Fibroblast of gingiva (primary cell): ENCODE results near the gene PCED1B.

Experiments
- DNase-seq: peaks from one replicate; pipeline ENCODE4 v3.0.0-alpha.2; 2011; ENCODE audit warnings: low read depth

The PCED1B gene

DNA sequence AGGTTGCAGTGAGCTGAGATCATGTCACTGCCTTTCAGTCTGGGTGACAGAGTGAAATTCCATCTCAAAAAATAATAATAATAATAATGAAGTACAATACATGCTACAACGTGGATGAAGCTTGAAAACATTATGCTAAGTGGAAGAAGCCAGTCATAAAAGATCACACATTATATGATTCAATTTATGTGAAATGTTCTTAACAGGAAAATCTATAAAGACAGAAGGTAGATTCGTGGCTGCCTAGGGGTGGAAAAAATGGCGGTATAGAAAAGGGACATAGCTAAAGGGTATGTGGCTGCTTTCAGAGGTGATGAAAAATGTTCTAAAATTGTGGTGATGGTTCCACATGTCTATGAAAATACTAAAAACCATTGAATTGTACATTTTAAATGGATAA, 41.3 kb downstream of the PCED1B start:
- no peak for DNase-seq

DNA sequence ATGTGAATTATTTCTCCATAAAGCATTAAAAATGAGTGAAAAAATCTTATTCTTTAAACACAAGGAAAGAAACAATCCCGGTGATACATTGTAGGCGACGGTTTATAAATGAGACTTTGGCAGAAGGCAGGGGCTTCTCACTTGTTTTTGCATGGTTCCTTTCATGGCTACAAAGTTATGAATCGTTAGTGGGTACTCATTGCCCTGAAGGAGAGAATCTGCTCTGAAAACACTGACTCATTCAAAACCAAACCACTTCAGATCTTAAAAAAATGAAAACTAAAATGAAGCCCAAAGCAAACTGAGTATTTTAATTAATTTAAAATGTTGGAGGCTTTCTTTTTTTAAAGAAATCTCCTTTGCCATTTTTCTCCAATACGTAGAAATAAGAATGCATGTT, 41.7 kb downstream of the PCED1B start:
- no peak for DNase-seq

DNA sequence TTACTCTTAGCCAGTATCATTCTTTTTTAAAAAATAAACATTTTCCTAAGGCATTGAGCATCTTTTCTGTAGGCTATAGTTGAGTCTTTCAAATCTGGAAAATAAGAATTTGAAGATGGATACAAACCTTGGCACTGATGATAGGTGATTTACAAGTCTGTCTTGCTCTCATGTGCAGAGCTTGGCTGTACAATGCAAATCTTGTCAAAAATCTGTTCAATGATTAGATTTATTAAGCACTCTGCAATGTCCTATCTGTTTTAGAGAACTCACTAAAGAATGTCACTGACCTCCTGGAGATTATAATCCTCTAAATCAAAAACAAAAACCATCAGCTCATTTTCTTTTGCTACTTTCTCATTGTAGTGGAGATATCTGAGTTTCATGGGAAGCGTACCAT, 43.2 kb downstream of the PCED1B start:
- DNase-seq: no peak

DNA sequence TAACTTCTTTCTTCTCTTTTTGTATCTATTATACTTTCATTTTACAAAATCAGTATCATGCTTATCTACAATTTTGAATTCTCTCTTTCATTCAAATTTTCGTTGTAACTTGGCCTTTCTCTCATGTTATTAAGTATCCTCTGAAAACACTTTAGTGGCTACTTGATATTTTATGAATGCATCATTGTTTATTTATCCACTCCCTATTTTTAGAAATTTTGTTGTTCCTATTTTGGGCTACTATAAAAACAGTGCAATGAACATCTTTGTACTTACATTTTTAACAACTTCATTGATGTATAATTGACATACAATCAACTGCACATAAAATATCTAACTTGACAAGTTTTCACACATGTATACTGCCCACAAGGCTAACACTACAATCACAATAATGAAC, 44.3 kb downstream of the PCED1B start:
- no peak for DNase-seq

DNA sequence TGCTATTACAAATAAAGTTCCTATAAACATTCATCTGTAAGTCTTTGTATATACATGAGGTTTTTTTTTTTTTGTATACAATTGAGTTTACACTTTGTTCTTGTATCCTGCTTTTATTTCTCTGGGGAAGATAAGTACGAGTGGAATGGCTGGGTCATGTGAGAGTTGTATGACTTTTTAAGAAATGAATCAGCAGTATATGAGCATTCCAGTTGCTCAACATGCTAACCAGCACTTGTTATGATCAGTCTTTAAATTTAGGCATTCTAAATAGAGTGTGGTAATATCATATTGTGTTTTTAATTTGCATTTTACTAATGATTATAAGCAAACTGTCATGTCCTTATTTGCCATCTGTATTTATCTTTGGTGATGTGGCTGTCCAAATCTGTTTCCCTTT, 45.0 kb downstream of the PCED1B start:
- DNase-seq: peak; percentile 79

DNA sequence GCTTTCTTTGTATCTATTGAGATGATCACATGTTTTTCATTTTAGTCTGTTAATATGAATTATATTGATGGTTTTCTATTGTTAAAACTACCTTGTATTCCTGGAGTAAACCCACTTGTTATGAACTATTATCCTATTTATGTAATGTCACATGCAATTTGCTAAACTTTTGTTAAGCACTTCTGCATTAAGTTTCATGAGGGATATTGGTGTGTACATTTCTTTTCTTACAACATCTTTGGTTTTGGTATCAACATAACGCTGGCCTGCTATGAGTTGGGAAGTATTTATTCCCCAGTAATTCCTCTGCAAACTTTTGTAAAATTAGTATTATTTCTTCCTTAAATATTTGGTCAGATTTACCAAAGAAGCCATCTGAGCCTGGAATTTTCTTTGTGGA, 46.8 kb downstream of the PCED1B start:
- DNase-seq: no peak

DNA sequence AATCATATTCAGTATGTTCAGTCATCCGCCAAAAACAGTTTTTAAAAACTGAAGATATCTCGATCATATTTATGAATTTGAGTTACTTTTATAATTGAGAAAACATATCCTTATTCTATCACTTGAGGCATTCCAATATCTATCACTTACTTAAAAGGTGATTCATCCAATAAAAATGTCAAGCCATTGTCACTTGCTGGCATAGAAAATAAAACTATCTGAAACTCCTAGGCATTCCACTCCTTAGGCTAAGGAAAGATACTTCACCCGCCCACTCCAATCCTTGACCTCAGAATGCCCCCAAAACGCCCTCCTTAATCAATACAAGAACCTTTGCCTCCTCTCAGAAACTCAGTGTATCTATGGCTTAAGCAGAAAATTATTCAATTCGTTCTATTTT, 51.6 kb downstream of the PCED1B start:
- no peak for DNase-seq

DNA sequence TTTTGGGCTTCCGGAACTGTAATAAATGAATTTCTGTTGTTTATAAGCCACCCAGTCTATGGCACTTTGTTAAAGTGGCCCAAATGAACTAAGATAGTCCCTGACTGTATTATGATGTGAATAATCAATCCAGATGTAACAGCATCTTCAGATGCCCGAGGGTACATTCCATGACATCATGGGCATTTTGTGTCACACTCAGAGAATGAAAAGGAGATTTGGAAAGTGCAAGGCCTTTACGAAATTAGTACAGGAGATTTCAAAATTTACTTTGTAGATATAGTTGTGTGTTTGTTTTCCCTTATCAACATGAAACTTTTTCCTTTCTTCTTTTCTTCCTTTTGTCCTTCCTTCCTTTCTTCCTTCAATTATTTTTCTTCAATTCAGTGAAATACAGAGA, 54.6 kb downstream of the PCED1B start:
- peak; percentile 74 for DNase-seq

DNA sequence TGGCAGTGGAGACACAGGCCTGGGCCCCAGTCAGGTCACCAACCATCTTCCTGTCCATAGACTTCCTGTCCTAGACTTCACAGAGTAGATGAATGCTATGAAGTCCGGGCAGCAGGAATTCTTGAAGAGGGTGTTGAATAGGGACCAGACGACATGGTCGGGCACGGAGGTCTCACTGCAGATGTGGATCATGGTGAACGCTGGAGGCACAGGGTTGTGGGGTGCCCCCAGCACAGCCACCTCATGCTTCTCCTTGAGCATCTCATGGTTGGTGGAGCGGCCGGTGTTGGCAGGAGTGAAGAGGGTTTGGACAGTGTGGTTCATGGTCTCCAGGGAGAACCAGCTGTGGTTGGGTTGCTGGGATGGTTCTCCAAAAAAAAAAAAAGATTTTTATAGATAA, 56.2 kb downstream of the PCED1B start:
- DNase-seq: no peak

DNA sequence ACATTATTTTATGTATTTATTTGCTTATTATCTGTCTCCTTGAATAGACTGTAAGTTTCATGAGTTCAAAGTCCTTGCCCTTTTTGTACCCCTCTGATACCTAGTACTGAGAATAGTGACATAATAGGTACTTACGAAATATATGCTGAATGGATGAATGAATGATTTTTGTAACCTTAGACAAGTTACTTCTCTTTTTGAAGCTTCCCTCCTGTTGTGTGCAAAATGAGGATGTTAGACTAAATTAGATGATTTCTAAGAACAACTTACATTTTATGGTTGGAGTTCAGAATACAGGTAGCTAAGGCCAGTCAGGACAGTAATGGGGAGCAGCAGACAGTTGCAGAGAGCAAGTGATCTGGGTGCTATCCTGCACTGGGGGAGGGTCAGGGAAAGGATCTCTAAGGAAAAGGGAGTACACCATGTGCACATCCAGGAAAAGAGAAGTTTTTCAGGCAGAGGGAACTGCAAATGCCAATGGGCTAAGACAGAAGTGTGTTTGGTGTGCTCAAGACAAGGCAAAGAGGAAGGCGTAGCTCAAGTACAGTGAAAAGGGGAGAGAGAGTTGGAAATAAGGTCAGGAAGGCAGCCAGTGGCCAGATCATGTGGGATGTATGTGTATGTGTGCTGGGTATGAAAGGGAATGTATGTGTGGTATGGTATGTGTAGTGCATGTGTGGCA, 59.7 kb downstream of the PCED1B start:
- DNase-seq: no peak

DNA sequence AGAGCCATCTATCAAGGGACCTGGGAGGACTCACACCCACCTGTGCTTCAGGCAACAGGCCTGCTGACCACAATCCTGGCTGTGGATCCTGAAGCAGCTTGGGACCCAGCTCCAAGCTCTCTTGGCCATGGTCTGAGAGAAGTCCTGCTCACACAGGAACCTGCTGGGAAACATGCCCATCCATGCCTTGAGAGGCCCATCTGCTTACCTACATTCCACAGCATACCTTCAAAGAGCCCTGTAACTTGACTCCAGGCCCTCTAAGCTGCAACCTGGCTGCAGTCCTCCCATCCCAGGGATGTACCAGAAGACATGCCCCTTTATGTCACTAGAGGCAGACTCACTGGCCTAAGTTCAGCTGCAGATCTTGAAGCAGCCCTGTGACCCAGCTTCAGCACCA, 62.0 kb downstream of the PCED1B start:
- no peak for DNase-seq

DNA sequence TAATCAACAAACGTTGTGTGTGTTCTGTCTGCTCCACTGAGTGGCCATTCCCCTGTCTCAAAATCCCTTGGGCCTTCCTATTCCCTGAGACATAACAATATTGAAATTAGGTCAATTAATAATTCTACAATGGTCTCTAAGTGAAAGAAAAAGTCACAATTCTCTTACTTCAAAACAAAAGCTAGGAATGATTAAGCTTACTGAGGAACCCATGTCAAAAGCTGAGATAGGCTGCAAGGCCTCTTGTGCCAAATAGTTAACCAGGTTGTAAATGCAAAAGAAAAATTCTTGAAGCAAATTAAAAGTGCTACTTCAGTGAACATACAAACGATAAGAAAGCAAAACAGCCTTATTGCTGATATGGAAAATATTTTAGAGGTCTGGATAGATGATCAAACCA, 65.3 kb downstream of the PCED1B start:
- no peak for DNase-seq

DNA sequence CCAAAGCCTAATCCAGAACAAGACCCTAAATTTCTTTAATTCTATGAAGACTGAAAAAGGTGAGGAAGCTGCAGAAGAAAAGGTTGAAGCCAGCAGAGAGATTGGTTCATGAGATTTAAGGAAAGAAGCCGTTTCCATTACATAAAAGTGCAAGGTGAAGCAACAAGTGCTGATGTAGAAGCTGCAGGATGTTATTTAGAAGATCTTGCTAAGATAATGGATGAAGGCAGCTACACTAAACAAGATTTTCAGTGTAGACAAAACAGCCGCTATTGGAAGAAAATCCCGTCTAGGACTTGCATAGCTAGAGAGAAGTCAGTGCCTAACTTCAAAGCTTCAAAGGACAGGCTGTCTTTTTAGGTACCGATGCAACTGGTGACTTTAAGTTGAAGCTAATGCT, 65.8 kb downstream of the PCED1B start:
- no peak for DNase-seq

DNA sequence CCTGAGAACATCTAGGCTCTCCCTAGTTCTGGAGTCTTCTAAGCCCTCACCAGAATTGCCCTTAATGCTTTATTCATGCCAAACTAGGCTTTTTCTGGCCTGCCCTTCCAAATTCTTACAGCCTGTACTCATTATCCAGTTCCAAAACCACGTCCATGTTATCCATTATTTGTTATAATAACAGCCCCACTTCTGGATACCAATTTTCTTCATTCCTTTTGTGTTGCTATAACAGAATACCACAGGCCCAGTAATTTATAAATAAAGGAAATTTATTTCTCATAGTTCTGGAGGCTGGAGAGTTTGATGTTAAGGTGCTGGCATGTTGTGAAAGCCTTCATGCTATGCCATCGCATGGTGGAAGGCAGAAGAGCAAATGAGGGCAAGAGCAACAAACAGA, 68.3 kb downstream of the PCED1B start:
- peak; percentile 10 for DNase-seq

DNA sequence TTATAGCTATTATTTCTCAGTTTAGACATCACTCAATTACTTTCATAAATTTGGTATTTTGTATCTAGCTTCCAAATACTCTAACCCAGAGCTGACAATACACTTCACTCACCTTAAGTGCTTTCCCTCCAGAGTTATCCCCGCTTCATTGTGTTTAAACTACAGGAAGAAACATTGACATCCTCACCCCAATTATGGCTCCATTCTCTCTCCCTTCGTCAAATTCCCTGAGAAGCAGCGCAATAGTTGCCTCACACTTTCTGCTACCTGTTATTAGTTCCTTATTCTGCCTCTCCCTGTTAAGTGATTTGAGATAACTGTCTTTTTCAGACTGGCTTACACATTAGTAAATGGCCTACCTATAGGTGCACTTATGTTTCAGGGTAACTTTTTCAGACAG, 69.7 kb downstream of the PCED1B start:
- no peak for DNase-seq

DNA sequence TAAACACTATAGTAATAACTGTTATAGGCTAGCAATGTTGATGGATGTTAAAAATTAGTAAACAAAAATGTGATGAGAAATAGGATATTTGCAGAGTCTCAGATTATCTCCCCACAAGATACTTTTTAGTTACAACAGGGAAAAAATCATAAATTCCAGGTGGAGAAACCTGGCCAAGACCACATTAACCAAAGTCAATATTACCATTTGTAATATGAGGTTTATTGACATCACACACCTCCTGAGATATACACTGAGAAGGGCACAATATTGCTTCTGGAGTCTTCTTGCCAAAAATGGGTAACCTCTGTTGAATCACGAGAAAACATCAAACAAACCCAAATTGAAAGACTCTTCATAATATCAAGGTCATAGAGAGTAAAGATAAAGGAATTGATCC, 72.7 kb downstream of the PCED1B start:
- no peak for DNase-seq

DNA sequence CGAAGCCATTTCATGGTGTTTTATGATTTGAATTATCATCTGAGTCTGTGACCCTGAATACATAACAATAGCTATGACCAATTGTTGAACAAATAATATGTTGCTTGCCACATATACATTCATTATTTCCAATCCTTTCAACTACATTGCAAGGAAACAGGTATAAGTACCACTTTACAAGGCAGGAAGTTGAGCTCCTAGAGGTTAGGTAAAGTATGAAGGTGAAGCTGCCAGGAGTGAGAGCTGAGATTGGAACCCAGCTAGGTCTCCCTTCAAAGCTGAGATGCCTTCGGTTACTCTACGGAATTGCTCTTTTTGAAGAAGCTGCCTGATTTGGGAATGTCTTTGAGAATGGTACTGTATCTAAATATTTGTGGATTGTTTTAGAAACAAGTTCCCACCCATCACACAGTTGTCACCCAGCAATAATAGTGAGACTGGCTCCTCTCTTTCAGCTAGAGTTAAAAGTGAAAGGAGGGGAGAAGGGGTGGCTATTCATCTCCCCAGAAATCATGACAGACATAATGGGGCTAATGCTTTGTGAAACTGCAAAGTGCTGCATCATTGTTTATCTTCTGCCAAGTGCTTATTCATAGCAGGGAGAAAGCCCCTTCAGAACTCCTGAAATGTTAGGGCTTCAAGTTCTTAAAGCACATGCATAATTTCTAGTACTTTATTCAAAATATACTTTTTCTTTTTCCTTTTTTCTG, 76.2 kb downstream of the PCED1B start:
- DNase-seq: peak; percentile 8

DNA sequence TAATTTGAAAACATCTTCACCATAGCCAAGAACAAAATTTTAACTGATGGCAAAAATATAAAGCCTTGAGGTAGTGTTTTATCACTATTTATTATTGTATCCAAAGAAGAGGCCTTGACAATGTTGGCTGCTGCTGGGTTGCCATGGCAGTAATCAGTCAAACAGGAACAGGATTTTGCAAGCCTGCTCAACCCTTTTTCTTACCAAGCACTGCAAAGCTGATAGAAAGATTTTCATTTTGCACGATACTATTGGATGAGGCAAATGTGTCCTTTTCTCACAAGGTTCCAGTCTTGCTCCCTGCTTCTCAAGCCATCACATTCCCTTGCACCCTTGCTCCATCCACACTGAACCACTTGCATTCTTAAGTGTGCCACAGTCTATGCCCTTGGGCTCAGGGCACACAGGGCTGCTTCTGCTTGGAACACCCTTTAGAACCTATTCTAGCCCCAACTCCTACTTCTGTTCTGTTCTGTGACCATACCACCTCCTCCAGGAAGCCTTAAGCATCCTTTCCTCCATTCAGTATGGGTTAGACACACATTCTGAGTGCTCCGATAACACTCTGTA, 76.8 kb downstream of the PCED1B start:
- DNase-seq: peak; percentile 42

DNA sequence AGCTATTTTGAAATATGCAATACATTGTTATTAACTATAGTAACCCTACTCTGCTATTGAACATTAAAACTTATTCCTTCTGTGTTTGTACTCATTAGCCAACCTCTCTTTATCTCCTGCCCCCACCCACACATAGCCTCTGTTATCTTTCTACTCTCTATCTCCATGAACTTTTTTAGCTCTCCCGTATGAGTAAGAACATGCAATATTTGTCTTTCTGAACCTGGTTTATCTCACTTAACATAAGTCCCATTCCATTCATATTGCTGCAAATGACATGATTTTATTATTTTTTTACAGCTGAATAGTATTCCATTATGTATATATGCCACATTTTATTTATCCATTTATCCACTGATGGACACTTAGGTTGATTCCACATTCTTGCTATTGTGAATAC, 79.4 kb downstream of the PCED1B start:
- DNase-seq: no peak

DNA sequence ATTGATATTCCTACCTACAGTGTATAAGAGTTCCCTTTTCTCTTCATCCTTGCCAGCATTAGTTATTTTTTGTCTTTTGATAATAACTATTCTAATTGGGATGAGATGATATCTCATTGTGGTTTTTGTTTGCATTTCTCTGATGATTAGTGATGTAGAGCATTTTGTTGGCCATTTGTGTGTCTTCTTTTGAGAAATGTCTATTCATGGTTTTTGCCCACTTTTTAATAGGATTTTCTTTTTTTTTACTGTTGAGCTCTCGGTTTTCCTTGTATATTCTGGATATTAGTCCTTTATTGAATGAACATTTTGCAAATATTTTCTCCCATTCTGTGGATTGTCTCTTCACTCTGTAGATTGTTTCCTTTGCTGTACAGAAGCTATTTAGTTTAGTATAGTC, 79.9 kb downstream of the PCED1B start:
- DNase-seq: no peak

DNA sequence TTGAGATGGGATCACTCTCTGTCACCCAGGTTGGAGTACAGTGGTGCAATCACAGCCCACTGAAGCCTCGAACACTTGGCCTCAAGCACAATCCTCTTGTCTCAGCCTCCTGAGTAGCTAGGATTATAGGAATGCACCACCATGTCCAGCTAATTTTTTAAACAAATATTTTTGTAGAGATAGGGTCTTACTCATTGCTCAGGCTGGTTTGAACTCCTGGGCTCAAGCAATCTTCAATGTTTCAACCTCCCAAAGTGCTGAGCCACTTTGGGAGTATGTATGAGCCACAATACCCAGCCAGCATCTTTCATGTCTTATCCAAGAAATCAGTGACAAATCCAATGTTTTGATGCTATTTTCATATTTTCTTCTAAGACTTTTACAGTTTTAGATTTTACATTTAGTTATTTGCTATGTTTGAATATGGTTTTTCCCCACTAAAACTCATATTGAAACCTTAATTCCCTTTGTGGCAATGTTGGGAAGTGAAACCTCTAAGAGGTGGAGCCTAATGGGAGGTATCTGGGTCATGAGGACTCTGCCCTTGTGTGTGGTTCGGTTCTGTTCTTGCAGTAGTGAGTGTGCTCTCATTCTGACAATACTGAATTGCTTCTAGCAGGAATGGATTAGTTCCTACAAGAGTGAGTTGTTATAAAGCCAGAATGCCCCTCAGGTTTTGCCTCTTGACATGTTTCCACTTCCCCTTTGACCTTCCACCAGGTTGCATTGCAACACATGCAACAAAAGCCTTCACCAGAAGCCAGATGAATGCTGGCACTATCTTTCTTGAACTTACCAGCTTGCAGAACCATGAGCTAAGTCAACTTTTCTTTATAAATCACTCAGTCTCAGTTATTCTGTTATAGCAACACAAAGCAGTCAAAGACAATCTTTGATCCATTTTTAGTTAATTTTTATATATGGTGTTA, 81.2 kb downstream of the PCED1B start:
- DNase-seq: no peak

DNA sequence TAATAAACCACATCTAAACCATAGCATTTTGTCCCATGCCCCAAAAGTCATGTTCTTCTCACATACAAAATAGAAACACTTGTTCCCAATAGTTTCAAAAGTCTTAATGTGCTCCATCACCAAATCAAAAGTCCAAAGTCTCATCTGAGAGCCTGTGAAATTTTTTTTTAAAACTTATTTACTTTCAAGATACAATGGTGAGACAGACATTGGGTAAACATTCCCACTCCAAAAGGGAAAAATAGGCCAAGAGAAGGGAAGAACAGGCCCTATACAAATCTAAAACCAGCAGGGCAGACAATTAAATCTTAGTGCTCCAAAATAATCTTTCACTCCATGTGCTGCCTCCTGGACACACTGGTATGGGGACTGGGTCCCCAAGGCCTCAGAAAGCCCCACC, 84.7 kb downstream of the PCED1B start:
- DNase-seq: no peak
